Panc1 (cell line): Measurements from ENCODE around the gene SOCS1.

Experiments used
- CTCF ChIP-seq: fragments of 450-650 bp; IDR thresholded peaks from 2 replicates; pipeline ENCODE4 v1.5.1; 2017; ENCODE audit warnings: mild to moderate bottlenecking
- POLR2AphosphoS5 ChIP-seq: IDR thresholded peaks from 2 replicates; pipeline ENCODE4 v1.6.1; 2012; ENCODE audit warnings: mild to moderate bottlenecking, low read depth, low read length, moderate library complexity
- REST ChIP-seq, 2 experiments: IDR thresholded peaks; 2 replicates each; pipeline ENCODE4 v1.6.1; 2011 to 2012; ENCODE audit warnings: low read depth in 2 of 2, control low read depth in 1 of 2, low read length in 1 of 2, mild to moderate bottlenecking in 1 of 2, moderate library complexity in 1 of 2; ENCODE audit not compliant: insufficient read depth in 1 of 2
- TCF7L2 ChIP-seq: IDR thresholded peaks from 2 replicates; pipeline ENCODE4 v1.6.1; 2011; ENCODE audit warnings: mild to moderate bottlenecking, low read depth, low read length, inconsistent platforms

GRCh38 chr16:11238272-11239202 lies 17.5 kb downstream of the SOCS1 start:
- TF ChIP-seq CTCF (no peak), REST (IDR thresholded peaks at IDR 0.05; ENCODE audit: insufficient read depth in 1 of 2, low read depth in 2 of 2, low read length in 1 of 2) (no peak), TCF7L2 (no peak), POLR2AphosphoS5 (no peak)
